Panc1 (cell line): ENCODE data around the gene TM4SF5.

Source experiments
- CTCF ChIP-seq: fragments of 450-650 bp; IDR thresholded peaks from 2 replicates; pipeline ENCODE4 v1.5.1; 2017; ENCODE audit warnings: mild to moderate bottlenecking
- POLR2AphosphoS5 ChIP-seq: IDR thresholded peaks from 2 replicates; pipeline ENCODE4 v1.6.1; 2012; ENCODE audit warnings: mild to moderate bottlenecking, low read depth, low read length, moderate library complexity
- SIN3A ChIP-seq: IDR thresholded peaks from 2 replicates; pipeline ENCODE4 v1.6.1; 2012; ENCODE audit warnings: low read depth, mild to moderate bottlenecking, low read length, moderate library complexity, borderline replicate concordance; ENCODE audit not compliant: insufficient read depth
- TF ChIP-seq, protein P1 (sequence below), 2 experiments: IDR thresholded peaks; 2 replicates each; pipeline ENCODE4 v1.6.1; 2011 to 2012; ENCODE audit warnings: low read depth in 2 of 2, control low read depth in 1 of 2, low read length in 1 of 2, mild to moderate bottlenecking in 1 of 2, moderate library complexity in 1 of 2; ENCODE audit not compliant: insufficient read depth in 1 of 2

GRCh38 chr17:4780325-4780955, 8.8 kb downstream of the TM4SF5 start:
- no peak for TF ChIP-seq CTCF
- TF ChIP-seq, protein P1, sequence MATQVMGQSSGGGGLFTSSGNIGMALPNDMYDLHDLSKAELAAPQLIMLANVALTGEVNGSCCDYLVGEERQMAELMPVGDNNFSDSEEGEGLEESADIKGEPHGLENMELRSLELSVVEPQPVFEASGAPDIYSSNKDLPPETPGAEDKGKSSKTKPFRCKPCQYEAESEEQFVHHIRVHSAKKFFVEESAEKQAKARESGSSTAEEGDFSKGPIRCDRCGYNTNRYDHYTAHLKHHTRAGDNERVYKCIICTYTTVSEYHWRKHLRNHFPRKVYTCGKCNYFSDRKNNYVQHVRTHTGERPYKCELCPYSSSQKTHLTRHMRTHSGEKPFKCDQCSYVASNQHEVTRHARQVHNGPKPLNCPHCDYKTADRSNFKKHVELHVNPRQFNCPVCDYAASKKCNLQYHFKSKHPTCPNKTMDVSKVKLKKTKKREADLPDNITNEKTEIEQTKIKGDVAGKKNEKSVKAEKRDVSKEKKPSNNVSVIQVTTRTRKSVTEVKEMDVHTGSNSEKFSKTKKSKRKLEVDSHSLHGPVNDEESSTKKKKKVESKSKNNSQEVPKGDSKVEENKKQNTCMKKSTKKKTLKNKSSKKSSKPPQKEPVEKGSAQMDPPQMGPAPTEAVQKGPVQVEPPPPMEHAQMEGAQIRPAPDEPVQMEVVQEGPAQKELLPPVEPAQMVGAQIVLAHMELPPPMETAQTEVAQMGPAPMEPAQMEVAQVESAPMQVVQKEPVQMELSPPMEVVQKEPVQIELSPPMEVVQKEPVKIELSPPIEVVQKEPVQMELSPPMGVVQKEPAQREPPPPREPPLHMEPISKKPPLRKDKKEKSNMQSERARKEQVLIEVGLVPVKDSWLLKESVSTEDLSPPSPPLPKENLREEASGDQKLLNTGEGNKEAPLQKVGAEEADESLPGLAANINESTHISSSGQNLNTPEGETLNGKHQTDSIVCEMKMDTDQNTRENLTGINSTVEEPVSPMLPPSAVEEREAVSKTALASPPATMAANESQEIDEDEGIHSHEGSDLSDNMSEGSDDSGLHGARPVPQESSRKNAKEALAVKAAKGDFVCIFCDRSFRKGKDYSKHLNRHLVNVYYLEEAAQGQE (IDR thresholded peaks at IDR 0.05; ENCODE audit: insufficient read depth in 1 of 2, low read depth in 2 of 2, low read length in 1 of 2) = no peak
- TF ChIP-seq POLR2AphosphoS5 = no peak
- TF ChIP-seq SIN3A = no peak
